LNCAP (cell line): Measurements from ENCODE around the gene CBL.

Experiments
- TF ChIP-seq, protein P1 (sequence below): fragments of 450-650 bp; IDR thresholded peaks from 2 replicates; pipeline ENCODE4 v1.5.1; 2017; ENCODE audit warnings: mild to moderate bottlenecking

Gene CBL

DNA sequence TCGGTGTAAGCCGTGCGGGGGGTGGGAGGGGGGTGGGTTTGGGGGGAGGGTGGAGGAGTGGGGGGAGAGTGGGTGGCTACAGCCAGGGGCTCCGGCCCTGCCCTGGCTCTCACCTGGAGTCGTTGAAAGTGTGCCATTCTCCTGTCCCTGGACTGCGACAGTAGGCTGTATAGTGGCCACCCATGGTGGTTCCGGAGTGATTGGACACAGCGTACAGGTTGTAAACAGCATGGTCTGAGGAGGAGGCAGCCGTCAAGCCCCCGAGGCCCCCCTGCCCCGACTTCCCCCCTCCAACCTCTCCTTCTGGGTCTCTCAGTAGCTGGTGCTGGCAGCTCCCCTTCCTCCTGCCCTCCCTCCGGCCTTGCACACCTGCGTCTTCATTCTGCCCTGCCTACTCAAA lies 150.9 kb downstream of the CBL start:
- TF ChIP-seq, protein P1, sequence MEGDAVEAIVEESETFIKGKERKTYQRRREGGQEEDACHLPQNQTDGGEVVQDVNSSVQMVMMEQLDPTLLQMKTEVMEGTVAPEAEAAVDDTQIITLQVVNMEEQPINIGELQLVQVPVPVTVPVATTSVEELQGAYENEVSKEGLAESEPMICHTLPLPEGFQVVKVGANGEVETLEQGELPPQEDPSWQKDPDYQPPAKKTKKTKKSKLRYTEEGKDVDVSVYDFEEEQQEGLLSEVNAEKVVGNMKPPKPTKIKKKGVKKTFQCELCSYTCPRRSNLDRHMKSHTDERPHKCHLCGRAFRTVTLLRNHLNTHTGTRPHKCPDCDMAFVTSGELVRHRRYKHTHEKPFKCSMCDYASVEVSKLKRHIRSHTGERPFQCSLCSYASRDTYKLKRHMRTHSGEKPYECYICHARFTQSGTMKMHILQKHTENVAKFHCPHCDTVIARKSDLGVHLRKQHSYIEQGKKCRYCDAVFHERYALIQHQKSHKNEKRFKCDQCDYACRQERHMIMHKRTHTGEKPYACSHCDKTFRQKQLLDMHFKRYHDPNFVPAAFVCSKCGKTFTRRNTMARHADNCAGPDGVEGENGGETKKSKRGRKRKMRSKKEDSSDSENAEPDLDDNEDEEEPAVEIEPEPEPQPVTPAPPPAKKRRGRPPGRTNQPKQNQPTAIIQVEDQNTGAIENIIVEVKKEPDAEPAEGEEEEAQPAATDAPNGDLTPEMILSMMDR, result no peak
